ENCODE data around the gene SPATA25.
"Not testable (repeated sequence)": the region's sequence is repeated elsewhere in the genome, so short reads cannot be mapped to it uniquely, and the experiment has no call there.

The SPATA25 gene

GRCh38 chr20:45913116-45913515 is 25.7 kb upstream of the SPATA25 start:
- no peak for FAIRE-seq

- FAIRE-seq, result no peak
Measured at GRCh38 chr20:45912344-45912682, 24.9 kb upstream of the SPATA25 start.

GRCh38 chr20:45911486-45912343 is 24.3 kb upstream of the SPATA25 start, which contains the start of gene PLTP:
Gene PLTP, minus strand, starts transcription at chr20:45912155. Its CDS starts 703 bp downstream, at chr20:45911452.
- FAIRE-seq, result no peak

DNA sequence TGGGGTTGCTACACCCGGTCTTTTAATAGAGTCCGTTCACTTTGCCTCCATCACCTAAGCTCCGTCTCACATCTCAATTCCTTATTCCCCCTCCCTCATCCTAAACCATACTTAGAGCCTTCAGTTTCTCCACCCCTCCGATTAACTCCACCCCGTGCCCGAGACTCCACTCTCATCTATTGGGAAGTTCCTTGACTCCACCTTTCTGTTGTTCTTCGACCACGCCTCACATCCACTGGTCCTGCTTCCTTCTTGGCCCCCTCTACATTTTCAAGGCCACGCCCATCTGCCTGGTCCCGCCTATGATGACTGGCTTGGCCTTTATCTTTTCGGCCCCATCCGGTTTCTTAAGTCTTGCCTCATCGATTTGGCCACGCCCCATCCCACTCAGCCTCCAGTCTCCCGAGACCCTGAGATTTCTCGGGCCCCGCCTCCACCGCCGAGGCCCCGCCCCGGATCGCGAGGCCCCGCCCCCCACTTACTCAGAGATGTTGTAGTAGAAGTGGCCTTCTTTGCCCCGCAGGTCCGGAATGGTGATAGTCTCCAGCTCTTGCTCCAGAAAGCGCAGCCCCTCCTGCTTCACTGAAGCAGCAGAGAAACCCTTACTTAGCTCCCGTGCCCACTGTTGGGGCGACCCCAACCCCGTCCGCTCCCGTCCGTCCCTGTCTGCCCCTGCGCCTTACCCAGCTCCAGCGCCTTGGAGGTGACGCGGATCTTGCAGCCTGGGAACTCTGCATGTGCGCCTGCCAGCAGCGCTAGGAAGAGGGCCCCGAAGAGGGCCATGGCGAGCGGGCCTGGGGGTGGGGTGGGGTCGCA is 23.5 kb upstream of the SPATA25 start:
- no peak for FAIRE-seq

- FAIRE-seq, result no peak
Measured at GRCh38 chr20:45909817-45910669, 22.6 kb upstream of the SPATA25 start.

DNA sequence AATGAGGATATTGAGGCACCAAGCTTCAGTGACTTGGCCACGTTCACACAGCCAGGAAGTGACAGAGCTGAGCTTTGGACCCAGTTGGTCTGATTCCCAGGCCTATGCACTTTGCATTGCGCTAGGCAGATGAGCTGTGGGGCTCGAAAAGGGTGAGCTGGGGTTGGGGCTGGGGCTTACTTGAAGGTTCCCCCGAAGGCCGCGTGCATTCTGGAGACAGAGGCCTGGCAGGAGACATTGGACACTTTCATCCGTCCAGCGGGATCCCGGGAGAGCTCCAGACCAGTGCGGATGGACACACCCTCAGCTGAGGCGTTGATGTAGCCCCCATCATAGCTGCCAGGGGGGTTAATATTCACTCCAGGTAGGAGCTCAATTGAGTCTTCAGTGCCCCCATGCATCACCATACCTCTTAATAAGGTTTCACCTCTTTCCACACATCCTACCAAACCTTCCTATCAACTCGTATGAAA is 21.9 kb upstream of the SPATA25 start:
- FAIRE-seq, result no peak

GRCh38 chr20:45908084-45908483 is 20.7 kb upstream of the SPATA25 start:
- FAIRE-seq, result no peak

- no peak for FAIRE-seq
Measured at GRCh38 chr20:45907219-45907948, 20.0 kb upstream of the SPATA25 start.

DNA sequence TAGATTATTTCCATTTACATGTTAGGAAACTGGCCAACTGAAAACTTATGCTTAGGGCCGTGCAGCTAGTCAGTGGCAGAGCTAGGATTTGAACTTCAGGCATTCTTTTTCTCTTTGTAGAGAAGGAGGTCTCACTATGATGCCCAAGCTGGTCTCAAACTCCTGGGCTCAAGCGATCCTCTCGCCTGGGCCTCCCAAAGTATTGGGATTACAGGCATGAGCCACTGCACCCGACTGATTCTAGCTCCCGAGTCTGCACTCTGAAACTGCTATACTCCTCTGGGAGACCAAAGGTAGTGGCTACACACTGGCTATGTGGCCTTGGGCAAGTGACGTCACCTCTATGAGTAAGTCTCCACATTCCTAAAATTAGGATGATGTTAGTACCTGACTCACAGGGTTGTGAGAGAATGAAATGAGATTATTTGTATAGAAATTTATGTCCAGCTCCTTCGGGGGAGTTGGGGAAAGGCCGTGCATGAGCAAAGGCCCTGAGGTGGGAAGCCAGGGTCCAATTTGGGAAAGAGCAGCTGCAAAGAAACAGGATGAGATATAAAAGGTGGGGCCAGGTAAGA is 18.2 kb upstream of the SPATA25 start:
- no peak for FAIRE-seq

DNA sequence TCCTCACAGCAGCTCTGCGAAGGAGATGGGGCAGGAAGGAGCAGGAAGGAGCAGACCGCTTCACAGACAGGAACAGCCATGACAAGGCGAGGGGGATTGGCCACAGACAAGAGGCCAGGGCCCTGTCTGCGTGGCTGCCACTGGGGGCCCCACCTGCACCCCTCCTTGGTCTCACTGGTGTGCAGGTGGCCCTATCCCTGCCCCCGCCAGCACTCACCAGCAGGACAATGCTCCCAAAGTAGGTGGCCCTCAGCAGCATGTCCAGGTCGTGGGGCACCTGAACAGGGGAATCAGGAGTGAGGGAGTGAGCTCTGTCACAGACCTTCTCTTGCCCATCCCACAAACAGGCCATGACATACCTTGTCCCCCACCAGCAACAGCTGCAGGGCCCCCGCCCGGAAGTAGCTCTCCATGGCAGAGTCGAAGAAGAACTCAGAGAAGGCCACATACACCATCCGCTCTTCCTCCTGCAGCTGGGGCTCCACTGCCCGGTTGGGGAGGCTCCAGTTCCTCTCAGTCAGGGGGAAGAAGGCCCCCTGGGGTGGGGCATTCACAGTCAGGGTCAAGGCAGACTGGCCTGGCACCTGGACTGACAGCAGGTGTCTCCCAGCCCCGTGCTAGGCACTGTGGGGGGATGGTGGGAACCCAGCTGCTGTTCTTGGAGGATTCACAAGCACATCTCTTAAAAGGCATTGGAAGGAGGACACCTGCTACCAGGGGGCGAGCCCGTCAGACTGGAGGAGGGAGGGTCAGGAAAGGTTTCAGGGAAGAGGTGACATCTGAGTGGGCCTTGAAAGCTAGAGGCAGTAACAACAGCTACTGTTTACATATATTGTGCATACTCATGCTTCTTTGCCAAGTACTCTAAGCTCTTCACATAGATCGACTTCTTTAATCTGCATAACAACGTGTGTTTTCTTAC is 17.4 kb upstream of the SPATA25 start:
- no peak for FAIRE-seq

DNA sequence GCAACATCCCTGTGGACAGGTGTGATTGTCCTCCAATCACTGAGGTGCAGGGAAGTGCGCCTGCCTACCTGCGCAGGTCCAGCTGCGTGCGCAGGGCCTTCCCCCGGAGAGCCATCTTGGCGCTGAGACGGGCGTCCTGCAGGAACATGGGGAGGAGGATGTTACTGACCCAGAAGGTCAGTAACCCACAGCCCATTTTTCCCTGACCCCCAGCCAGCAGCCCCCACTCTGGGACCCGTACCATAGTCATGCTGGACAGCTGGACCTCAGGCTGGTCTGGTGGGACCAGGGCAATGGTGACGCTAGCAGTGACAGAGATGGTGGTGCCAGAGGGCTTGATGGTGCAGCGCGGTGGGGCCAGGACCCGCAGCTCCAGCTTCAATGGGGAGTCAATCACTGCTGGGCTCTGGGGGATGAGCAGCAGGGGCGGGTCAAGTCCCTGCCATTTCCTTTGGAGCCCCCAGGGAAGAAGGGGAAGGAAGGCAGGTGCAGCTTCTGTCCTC is 14.8 kb upstream of the SPATA25 start:
- FAIRE-seq, result no peak

- FAIRE-seq, result not testable (repeated sequence)
Measured at GRCh38 chr20:45901332-45901731, 13.9 kb upstream of the SPATA25 start.

DNA sequence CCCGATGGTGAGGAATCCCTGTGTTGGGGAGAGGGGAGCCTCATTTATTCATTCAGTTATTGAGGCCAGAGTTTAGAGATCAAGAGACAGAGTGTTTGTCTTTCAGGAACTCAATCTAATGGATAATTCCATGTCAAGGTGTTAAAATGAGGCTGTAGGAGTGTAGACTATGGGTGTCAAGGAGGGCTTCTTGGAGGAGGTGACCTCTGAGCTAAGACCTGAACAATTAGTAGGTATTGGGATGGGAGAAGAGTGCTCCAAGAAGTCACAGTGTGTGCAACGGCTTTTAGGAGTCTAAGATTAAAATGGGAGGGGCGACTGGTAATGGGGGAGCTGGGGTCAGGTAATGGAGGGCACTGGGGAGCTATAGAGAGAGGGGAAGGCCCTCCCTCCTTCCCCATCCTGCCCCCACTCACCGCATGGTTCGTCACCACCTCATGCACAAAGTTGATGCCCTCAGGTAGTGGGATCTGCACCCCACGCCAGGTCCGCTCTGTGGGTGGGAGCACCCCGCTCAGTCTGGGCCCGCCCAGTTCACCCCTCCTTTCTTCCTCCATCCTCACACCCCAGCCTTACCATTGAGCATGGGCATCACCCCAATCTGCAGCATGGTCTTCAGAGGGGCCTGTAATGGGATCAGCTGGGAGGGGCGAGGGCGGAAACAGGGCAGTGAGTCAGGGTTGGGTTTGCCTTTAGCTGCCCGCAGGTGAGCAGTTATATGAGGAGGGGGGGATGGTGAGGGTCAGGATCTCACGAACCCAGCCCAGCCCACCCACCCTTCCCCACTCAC is 11.8 kb upstream of the SPATA25 start:
- FAIRE-seq, result no peak

DNA sequence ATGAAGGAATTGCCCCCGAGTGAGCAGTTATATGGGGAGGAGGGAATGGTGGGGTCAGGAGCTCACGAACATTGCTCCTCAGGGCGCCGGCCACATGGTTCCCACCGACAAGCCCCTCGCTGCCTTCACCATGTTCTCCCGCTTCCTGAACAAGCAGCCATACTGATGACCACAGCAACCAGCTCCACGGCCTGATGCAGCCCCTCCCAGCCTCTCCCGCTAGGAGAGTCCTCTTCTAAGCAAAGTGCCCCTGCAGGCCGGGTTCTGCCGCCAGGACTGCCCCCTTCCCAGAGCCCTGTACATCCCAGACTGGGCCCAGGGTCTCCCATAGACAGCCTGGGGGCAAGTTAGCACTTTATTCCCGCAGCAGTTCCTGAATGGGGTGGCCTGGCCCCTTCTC is 10.9 kb upstream of the SPATA25 start:
- no peak for FAIRE-seq

- FAIRE-seq, result no peak
Measured at GRCh38 chr20:45897692-45898091, 10.3 kb upstream of the SPATA25 start.

GRCh38 chr20:45897289-45897688 is 9.9 kb upstream of the SPATA25 start:
- no peak for FAIRE-seq

DNA sequence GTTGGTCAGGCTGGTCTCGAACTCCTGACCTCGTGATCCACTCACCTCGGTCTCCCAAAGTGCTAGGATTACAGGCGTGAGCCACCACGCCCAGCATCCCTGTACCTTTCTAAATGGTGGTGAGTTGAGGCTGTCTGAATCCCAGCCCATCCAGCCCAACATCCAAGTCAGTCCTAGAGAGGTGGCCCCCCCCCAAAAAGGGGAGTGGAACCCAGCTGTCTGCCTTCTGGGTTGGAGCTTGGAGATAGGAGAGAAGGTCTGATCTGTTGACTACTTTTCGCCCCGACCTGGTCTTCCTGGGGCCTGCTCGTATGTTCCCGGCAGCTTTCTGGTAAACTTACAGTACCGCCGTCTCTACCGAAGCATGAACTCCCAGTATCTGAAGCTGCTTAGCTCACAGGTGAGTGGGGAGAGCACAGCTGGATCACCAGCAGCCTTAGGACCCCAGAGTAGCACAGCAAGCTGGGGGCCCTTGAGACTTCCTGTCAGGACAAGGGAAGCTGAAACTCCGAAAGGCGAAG is 9.3 kb upstream of the SPATA25 start:
- no peak for FAIRE-seq

GRCh38 chr20:45894797-45895196 is 7.4 kb upstream of the SPATA25 start:
- FAIRE-seq, result no peak

DNA sequence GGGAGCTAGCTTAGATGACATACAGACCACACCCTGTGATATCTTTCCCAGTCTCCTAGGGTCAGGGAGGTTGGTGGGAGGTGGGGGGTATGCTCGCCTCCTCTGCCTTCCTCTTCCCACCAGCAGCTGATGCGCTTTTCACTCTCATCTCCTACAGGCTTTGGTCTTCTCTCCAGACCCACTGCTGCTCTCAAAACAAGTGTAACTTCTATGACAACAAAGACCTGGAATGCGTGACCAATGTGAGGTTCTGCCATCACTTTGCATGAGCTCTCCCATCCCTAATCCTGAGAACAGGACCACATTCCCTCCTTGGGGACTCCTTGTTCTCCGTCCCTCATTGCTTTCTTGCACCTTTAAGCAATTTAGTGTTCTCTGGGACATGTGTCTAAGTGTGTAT is 6.4 kb upstream of the SPATA25 start:
- no peak for FAIRE-seq

All from colon (tissue), 2 donors.